K562 (cell line): ENCODE data around the gene UCKL1. TPM values are rescaled to one million over a fixed set of nuclear protein-coding genes. Genes with fewer than 3 reads are reported as not detected.

ENCODE experiments used
- ARID3B ChIP-seq: fragments of 250-450 bp; sonication (Bioruptor Pico); IDR thresholded peaks from 2 replicates; pipeline ENCODE4 v1.4.0; 2020; ENCODE audit warnings: borderline replicate concordance
- ASH1L ChIP-seq: fragments of 450-650 bp; IDR thresholded peaks from 2 replicates; pipeline ENCODE4 v1.6.1; 2018; ENCODE audit warnings: borderline replicate concordance, mild to moderate bottlenecking, low read depth; ENCODE audit not compliant: partially characterized antibody
- ATF3 ChIP-seq, 2 experiments: fragments of 450-650 bp in 1 of 2; sonication (generic) in 1 of 2; formaldehyde crosslinking in 1 of 2; IDR thresholded peaks in 1 of 2; conservative IDR thresholded peaks in 1 of 2; 2 replicates each; pipeline versions ENCODE4 v1.6.1 to v1.8.1; 2016 to 2023; ENCODE audit warnings: mild to moderate bottlenecking in 2 of 2, moderate library complexity in 2 of 2, inconsistent platforms in 1 of 2, missing genetic modification reagents in 1 of 2
- ATF6 ChIP-seq: sonication (generic); formaldehyde crosslinking; IDR thresholded peaks from 2 replicates; pipeline ENCODE4 v1.4.0; 2020; ENCODE audit warnings: mild to moderate bottlenecking, missing genetic modification reagents
- BRCA1 ChIP-seq, 2 experiments: fragments of 450-650 bp in 1 of 2; sonication (generic) in 1 of 2; formaldehyde crosslinking in 1 of 2; IDR thresholded peaks; 2 replicates each; pipeline versions ENCODE4 v1.5.0 to v1.6.1; 2017 to 2020; ENCODE audit warnings: mild to moderate bottlenecking in 1 of 2, missing genetic modification reagents in 1 of 2
- DMBX1 ChIP-seq: fragments of 250-450 bp; sonication (Bioruptor Pico); IDR thresholded peaks from 2 replicates; pipeline ENCODE4 v1.8.0; 2022; ENCODE audit warnings: inconsistent platforms, mild to moderate bottlenecking, moderate library complexity, borderline replicate concordance
- FOXO4 ChIP-seq: fragments of 450-650 bp; formaldehyde crosslinking; IDR thresholded peaks from 2 replicates; pipeline ENCODE4 v1.4.0; 2020; ENCODE audit warnings: mild to moderate bottlenecking, moderate library complexity
- ID3 ChIP-seq, 2 experiments: fragments of 250-450 bp in 1 of 2; fragments of 450-650 bp in 1 of 2; sonication (Bioruptor Pico) in 1 of 2; IDR thresholded peaks; 2 replicates each; pipeline versions ENCODE4 v1.6.1 to v1.8.0; 2016 to 2021; ENCODE audit warnings: mild to moderate bottlenecking in 2 of 2, moderate library complexity in 2 of 2, missing compliant biosample characterization in 1 of 2, missing genetic modification characterization in 1 of 2
- POLR2G ChIP-seq: fragments of 200-400 bp; formaldehyde crosslinking; IDR thresholded peaks from 2 replicates; pipeline ENCODE4 v1.6.1; 2017; ENCODE audit warnings: low read depth, mild to moderate bottlenecking, antibody characterized with exemption, low read length, moderate library complexity
- PTBP1 ChIP-seq: fragments of 200-400 bp; formaldehyde crosslinking; IDR thresholded peaks from 2 replicates; pipeline ENCODE4 v1.6.1; 2017; ENCODE audit warnings: low read depth, low read length
- RBM34 ChIP-seq: fragments of 200-400 bp; formaldehyde crosslinking; IDR thresholded peaks from 2 replicates; pipeline ENCODE4 v1.6.1; 2018; ENCODE audit warnings: low read length, borderline replicate concordance; ENCODE audit not compliant: insufficient read depth
- SAP30 ChIP-seq: fragments of 200-600 bp; sonication (generic); IDR thresholded peaks from 2 replicates; pipeline ENCODE4 v1.6.1; 2012; ENCODE audit warnings: borderline replicate concordance, low read depth, mild to moderate bottlenecking, moderate library complexity, low read length, control low read depth, inconsistent platforms; ENCODE audit not compliant: insufficient read depth, poor library complexity, severe bottlenecking
- SOX6 ChIP-seq: fragments of 450-650 bp; IDR thresholded peaks from 2 replicates; pipeline ENCODE4 v1.6.1; 2014; ENCODE audit warnings: mild to moderate bottlenecking
- TAL1 ChIP-seq: fragments of 450-650 bp; IDR thresholded peaks from 2 replicates; pipeline ENCODE4 v1.6.1; 2016; ENCODE audit warnings: mild to moderate bottlenecking
- ZNF282 ChIP-seq: sonication (generic); formaldehyde crosslinking; IDR thresholded peaks from 2 replicates; pipeline ENCODE4 v1.8.1; 2023; ENCODE audit warnings: missing genetic modification reagents
- ZNF354B ChIP-seq: fragments of 250-450 bp; sonication (Bioruptor Pico); IDR thresholded peaks from 2 replicates; pipeline ENCODE4 v1.4.0; 2020
- ZNF511 ChIP-seq: sonication (generic); formaldehyde crosslinking; IDR thresholded peaks from 2 replicates; pipeline ENCODE4 v1.8.0; 2022; ENCODE audit warnings: mild to moderate bottlenecking, missing genetic modification reagents
- ZNF696 ChIP-seq: fragments of 250-450 bp; sonication (Bioruptor Pico); conservative IDR thresholded peaks from 2 replicates; pipeline ENCODE4 v1.4.0; 2020; ENCODE audit warnings: mild to moderate bottlenecking, moderate library complexity
- polyA plus RNA-seq, 8 experiments: library from polyadenylated mRNA; depleted of rRNA in 4 of 8; stranded (reverse) in 5 of 8; unstranded in 3 of 8; fragments of >200 nt; fragmentation: Nextera tagmentation in 2 of 8; fragmentation: Illumina TruSeq in 1 of 8; extraction: Ambion mirVana in 2 of 8; extraction: Trizol in 1 of 8; gene quantifications; 2 replicates each; pipeline versions ENCODE4 v1.2.1 to v1.2.3, GENCODE V29; 2011 to 2014; ENCODE audit warnings: inconsistent platforms in 1 of 8, missing spikeins in 1 of 8
- total RNA-seq, 7 experiments: library from RNA; depleted of rRNA in 6 of 7; stranded (reverse); fragments of >200 nt in 6 of 7; fragmentation: Illumina TruSeq in 2 of 7; extraction: Trizol in 2 of 7; gene quantifications; 2 replicates each; pipeline versions ENCODE4 v1.2.1 to v1.2.3, GENCODE V29; 2011 to 2021; ENCODE audit warnings: low replicate concordance in 1 of 7

UCKL1 gene
- total and polyA plus RNA-seq, 9 of the 15 experiments (the other 6 are each of a cell fraction or from before 2014, with no cell fraction given), result 3.1 to 52.8 (median 24.2) TPM

GRCh38 chr20:63894358-63895201, 61.6 kb downstream of the UCKL1 start, which contains the start of gene DNAJC5 (continued):
- no peak for TF ChIP-seq ZNF511
- TF ChIP-seq ZNF354B (CRISPR knock-in tag), result no peak
- TF ChIP-seq ID3 (CRISPR knock-in tag; IDR thresholded peaks at IDR 0.05), result no peak
- TF ChIP-seq ID3 (tag; IDR thresholded peaks at IDR 0.05), result no peak
- peak; percentile 66 for TF ChIP-seq POLR2G
- no peak for TF ChIP-seq ZNF696
- TF ChIP-seq ZNF282, result no peak
- TF ChIP-seq PTBP1, result no peak
- TF ChIP-seq ARID3B (CRISPR knock-in tag), result no peak
- TF ChIP-seq ATF6 (CRISPR knock-in tag), result no peak
- no peak for TF ChIP-seq TAL1
- TF ChIP-seq SAP30, result peak; percentile 4
- no peak for TF ChIP-seq ASH1L
- no peak for TF ChIP-seq SOX6
- TF ChIP-seq DMBX1 (CRISPR knock-in tag), result peak; percentile 38; the same call in 1 of the 2 replicates
- peak; percentile 40; the same call in 1 of the 2 replicates for TF ChIP-seq RBM34
- TF ChIP-seq ATF3 (IDR thresholded peaks at IDR 0.05), result no peak
- no peak for TF ChIP-seq ATF3 (CRISPR knock-in tag; conservative IDR thresholded peaks at IDR 0.05)
- no peak for TF ChIP-seq BRCA1 (IDR thresholded peaks at IDR 0.05)
- no peak for TF ChIP-seq BRCA1 (CRISPR knock-in tag; IDR thresholded peaks at IDR 0.05)
- no peak for TF ChIP-seq FOXO4 (CRISPR knock-in tag)
